Head of caudate nucleus (tissue), 42 donors: Measurements from ENCODE around the gene SEPTIN10.
A peak's percentile ranks its signal among the peaks of the same experiment; 100 is the strongest.
"Not testable (repeated sequence)": the region's sequence is repeated elsewhere in the genome, so short reads cannot be mapped to it uniquely, and the experiment has no call there.

Experiments used
- DNase-seq, 42 donors: peaks; one replicate each; pipeline versions ENCODE4 v3.0.0 to v3.0.0-alpha.2; 2020 to 2021; ENCODE audit warnings: mixed read lengths in 7 of 42
- intact Hi-C: fragments of 100-400 bp; cut with DNase I; formaldehyde crosslinking; loops from one replicate; pipeline ENCODE4 v1.15.0; 2022

SEPTIN10 gene

GRCh38 chr2:109613922-109614714, at the start of gene SEPTIN10, which contains the start of gene SOWAHC:
TSS of gene SEPTIN10 (minus strand) at chr2:109613966. CDS start at chr2:109613827, 139 bp downstream.
TSS of gene SOWAHC (plus strand) at chr2:109614364. CDS start at chr2:109614490, 126 bp downstream.
- intact Hi-C loops, result no loop called here

DNA sequence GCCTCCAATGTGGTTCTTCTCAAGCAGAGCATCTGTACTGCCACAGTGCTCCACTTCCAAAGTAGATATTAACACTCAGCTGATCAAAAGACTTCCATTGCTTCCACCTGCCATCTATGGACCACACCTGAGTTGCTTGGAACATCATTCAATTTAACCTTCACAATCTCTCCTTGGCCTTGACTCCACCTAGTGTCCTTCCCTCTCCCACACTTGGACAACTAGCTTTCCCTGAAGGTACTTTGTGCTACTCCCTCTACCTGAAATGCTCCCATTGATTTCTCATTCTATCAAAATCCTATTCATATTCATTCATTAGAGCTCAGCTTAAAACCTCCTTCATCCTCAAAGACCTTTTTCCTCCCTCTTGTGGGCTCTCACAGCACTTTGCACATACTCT, 49.1 kb upstream of the SEPTIN10 start:
- intact Hi-C loops, result no loop called here
- no peak for DNase-seq

More at GRCh38 chr2:109613922-109614714, at the start of gene SEPTIN10, which contains the start of gene SOWAHC:
- DNase-seq, result peak; percentile 83 to 97 (median 92)

GRCh38 chr2:109660046-109660860, 46.5 kb upstream of the SEPTIN10 start:
- intact Hi-C loops, result no loop called here
- DNase-seq, result no peak

DNA sequence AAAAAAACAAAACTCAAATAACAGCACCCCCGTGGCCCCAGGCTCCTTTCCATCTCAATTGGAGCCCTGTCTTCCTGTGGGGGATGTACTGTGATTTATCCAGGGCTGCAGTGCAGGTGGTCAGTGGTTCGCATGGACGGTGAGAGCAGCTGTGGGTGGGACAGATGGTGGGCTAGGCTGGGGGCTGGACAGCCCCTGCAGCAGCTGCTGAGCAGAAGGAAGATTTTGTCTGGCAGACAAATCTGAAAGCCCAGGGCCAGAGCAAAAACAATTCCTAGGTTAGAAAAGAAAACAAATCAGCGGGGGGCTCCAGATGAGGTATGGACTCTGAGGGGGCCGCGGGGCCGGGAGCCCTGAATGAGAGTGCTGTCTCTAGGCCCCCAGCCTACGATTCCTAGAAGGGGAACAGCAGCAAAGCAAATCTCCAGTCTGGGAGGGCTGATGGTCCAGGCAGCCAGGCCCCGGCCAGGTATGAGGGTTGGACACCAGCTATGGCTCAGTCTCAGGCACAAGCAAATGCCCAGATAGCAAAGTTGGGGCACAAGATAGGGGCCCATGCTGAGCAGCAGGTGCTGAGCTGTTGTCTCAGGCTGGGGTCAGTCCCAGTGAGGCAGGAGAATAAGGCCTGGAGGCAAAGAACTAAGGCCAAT, 45.8 kb upstream of the SEPTIN10 start:
- no peak for DNase-seq
- intact Hi-C loops, result no loop called here

DNA sequence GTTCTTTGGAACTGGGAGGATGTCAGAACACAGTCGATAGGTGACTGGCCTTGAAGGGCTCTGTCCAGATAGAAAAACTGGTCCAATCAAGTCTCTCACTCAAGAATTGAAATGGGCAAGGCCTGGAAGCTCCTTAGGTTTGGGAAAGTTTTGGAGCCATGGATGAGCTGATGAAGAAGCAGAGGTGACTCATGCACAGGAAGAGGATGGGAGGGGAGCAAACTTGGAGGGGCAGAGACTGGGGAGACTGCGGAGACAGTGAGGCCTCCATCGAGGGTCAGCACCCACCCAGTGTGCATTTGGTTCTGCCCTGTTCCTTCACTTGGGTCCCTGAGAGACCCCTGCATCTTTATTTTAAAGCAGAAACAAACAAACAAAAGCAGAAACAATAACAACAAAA, 41.5 kb upstream of the SEPTIN10 start:
- intact Hi-C loops, result no loop called here
- no peak for DNase-seq

DNA sequence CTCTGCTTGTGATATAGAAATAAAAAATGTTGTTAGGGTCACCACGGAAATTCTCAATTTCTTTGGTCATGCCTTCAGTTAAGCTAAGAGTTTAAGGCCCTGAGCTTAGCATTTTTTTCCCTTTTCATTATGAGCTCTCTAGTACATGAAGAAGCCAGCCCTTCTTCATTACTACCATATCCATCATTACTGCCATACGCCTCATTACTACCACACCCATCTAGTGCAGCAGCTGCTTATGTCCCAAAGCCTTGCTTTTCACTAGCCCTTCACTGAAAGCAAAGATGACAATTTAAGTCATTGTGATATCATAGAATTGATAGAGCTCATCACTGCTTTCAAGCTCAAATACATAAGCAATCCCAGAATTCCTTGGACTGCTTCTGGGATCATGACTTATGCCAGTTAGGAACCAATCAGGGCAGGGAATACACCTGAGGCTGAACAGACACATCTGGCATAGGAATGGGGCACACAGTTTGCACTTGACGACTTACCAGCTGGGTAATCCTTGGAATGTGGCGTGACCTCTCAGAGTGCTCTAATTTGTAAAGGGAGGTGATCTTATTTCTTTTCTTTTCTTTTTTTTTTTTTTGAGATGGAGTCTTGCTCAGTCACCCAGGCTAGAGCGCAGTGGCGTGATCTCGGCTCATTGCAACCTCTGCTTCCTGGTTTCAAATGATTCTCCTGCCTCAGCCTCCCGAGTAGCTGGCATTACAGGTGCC, 40.7 kb upstream of the SEPTIN10 start:
- DNase-seq, result no peak

DNA sequence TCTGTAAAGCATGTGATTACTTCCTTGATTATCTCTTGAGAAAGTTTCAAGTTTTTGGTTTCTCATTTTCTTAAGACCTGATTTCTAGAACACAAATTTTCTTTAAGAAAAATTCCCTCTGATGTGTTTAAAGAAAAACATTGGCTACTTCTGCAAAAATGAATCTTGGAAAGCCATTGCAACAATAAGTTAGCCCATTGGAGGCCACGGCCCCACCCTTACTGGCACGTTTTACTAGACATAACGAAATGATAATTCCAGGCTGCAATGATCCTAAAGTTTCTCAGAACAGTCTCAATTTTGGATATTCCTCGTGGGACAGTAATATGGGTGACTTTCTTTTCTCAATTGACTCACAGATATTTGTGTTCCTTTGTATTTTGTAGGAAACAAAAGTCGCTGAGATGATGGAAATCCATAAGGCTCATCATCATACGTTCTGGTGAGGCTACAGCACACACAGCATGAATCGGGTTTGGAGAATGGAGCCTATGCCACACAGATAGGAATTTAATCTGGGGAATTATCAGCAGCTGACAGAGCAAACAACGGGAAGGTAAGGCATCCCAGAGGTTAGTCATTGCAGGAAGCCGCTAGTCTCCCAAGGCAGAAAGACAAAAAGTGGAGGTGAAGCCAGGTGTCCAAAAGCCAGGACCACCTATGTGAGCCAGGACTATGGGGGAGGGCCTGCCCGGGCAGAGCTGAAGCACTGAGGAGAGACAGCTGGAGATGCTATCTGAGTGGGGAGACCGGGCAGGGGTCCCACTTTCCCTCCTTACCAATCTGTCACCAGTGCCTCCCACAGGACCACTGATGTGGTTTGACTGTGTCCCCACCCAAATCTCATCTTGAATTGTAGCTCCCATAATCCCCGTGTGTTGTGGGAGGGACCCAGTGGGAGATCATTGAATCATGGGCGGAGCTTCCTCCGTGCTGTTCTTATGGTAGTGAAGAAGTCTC, 36.2 kb upstream of the SEPTIN10 start:
- intact Hi-C loops, result no loop called here
- no peak for DNase-seq

More for the DNA sequence above, 40.7 kb upstream of the SEPTIN10 start:
- intact Hi-C loops, result no loop called here

DNA sequence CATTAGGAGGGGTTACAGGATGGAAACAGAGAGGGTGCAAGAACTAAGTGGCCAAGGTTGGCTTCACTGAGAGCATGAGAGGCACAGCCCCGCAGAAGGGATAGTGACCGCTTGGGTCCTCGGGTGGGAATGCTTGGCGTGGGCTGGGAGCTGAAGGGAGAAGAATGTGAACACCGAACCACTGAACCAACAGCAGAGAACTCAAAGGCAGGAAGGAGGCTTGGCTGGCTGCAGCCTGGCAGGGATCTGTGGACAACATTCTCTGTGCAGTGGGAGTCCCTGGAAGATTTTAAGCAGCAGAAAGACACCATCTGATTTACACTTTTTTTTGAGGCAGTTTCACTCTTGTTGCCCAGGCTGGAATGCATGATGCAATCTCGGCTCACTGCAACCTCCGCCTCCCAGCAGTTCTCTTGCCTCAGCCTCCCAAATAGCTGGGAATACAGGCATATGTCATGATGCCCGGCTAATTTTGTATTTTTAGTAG, 34.3 kb upstream of the SEPTIN10 start:
- intact Hi-C loops, result no loop called here
- no peak for DNase-seq

- DNase-seq, result no peak
- intact Hi-C loops, result no loop called here
These were observed 33.9 kb upstream of the SEPTIN10 start for GRCh38 chr2:109647636-109648035.

GRCh38 chr2:109646961-109647360, 33.2 kb upstream of the SEPTIN10 start:
- intact Hi-C loops, result no loop called here
- DNase-seq, result no peak

- intact Hi-C loops, result no loop called here
- DNase-seq, result no peak
These were observed 31.8 kb upstream of the SEPTIN10 start for GRCh38 chr2:109645412-109646184.

DNA sequence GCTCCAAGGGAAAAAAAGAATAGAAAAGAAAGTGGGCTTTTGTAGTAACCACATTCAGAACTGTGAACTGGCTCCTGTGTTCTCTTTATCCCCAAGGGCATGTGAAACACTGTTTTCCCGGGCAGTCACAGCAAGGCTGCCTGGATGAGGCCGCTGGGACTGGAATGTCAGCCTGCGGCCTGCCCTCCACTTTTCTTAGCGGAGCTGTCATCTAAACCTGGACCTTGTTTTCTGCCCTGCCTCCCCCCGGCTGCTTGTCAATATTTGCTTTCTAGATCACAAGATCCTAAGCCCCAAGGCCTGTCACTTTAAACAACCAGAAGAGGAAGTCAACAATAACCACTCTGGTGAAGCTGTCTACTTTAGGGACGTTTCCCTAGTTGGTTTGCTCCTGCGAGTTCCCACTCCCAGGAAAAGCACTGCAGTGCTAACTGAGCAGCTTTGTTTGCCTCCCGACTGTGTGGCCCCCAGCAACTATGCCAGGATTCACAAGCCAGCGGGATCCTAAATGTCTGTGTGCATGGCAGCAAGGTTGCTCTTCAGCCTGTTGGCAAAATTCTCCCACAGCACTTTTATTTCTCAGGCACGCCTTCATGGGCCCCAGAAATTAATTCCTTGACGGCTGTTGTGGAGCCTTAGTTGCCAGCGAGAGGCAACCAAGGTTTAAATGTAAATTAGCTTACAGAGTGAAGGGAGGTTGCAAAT, 31.0 kb upstream of the SEPTIN10 start:
- intact Hi-C loops, result no loop called here
- DNase-seq, result peak in 10 of 42 donors; percentile 3 to 45 (median 22)

DNA sequence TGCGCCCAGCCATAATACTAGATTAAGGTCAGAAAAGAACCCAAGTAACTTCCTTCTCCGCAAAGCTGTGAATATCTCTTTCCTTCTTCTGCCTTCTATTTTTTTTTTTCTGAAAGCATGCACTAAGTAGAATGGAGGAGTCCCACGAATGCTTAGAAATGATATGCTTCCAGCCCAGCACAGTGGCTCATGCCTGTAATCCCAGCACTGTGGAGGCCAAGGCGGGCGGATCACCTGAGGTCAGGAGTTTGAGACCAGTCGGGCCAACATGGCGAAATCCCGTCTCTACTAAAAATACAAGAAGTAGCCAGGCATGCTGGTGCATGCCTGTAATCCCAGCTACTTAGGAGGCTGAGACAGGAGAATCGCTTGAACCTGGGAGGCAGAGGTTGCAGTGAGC, 26.2 kb upstream of the SEPTIN10 start:
- DNase-seq, intact Hi-C loops: not testable (repeated sequence)

DNA sequence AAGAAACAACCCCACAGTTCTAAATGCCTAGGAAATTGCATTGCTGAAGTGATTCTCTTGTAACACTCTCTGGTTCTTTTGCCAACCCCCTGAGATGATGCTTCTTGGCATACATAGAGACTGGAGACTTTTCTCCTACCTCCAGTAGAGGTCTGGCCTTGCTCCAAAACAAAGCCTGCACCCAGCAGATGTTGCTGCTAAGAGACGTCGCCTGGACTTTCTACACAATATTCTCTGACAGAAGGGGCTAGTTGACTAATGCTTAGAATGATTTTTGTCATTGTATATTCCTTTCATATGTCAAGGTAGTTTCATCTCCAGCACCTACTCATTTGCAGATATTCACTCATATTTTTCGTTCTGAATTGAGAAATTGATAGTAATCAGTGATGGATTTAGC, 25.0 kb upstream of the SEPTIN10 start:
- no peak for DNase-seq
- intact Hi-C loops, result no loop called here

DNA sequence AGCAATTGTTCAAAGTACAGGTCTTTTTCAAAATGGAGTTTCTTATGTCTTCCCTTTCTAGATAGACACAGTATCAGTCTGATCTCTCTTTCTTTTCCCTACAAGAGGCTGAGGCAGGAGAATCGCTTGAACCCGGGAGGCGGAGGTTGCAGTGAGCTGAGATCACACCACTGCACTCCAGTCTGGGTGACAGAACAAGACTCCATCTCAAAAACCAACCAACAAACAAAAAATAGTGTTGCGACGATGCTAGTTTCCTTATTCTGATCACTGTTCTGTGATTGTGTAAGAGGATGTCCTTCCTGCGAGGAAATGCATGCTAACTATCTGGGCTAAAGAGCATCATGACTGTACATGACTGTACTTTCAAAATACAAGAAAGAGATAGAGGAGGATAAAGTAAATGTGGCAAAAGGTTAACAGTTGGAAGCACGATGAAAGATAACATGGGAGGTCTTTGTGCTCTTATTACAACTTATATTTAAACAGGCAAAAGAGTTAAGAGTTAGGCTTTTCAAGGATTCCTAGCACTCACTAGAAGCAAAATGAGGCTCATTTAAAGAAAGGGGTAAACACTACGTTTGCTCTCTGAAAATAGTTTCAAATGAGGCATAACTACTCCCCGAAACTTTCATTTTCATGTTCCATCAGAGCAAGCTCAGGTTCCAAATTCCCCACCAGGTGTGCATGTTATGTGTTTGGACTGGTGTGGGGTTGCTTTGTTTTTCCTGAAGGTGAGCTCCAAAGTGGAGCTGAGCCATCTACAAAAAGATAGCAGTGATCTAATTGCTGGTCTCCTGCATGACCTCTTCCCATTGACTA, 24.2 kb upstream of the SEPTIN10 start:
- DNase-seq, result no peak
- intact Hi-C loops, result no loop called here
